ENCODE data around the gene DHRS13. TPM values are rescaled to one million over a fixed set of nuclear protein-coding genes. Genes with fewer than 3 reads are reported as not detected.

Gene DHRS13
- total and polyA plus RNA-seq, 10 of the 15 experiments (the other 5 are each of a cell fraction or from before 2014, with no cell fraction given) = 0.18 to 55.2 (median 31.3) TPM; not detected in 1

DNA sequence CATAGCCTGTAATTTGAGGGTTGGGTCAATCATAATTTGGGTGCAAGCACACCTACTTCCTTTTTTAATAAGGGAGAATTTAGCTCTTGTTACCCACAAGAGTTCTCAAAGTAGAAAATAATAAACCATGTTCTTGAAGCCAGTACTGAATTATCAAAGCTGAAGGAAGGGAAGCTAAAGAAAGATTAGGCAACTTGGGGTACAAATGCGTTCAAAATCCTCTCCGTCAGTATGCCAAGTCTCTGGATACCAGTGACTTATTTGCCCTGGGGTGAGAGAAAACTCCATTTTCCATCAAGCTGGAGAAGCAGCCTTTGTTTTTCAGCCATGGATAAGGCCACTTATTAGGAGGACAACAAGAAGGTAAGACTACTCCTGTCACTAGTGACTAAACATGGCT lies 23.5 kb upstream of the DHRS13 start:
- Histone ChIP-seq H3K27ac (ENCODE audit: control insufficient read depth, insufficient read depth) (0 out of 2 replicates have a peak overlapping the region, but pooled peaks have one; percentile 32), H3K4me2 (ENCODE audit: control insufficient read depth, insufficient read depth) (0 out of 2 replicates have a peak overlapping the region, but pooled peaks have one; percentile 11), H2AFZ (ENCODE audit: control insufficient read depth, low read depth, low read length) (no peak overlapping the region), H3K36me3 (ENCODE audit: control insufficient read depth in 2 of 2, insufficient read depth in 2 of 2, low read length in 1 of 2) (peaks cover 16 to 36% of the 10 kb centered on the region in 2 experiments), H3K4me1 (ENCODE audit: control insufficient read depth, insufficient read depth, low read length) (peaks cover 12% of the 10 kb centered on the region), H3K79me2 (ENCODE audit: control insufficient read depth, insufficient read depth, low read length) (peaks cover 20% of the 10 kb centered on the region), H3K9ac (ENCODE audit: control insufficient read depth, insufficient read depth, low read length) (no peak overlapping the region), H4K20me1 (ENCODE audit: control insufficient read depth, insufficient read depth) (0 out of 2 replicates have a peak, but pooled peaks cover 3% of the 10 kb centered on the region), H3K9me3 (replicated peaks; ENCODE audit: control insufficient read depth, insufficient read depth, low read length) (peaks cover 8% of the 10 kb centered on the region; the same call in 2 of the 3 replicates), H3K4me3 (no peak overlapping the region), H3K27me3 (replicated peaks in 1 of 2; ENCODE audit: control insufficient read depth in 2 of 2, insufficient read depth in 2 of 2, low read length in 1 of 2) (no peaks in the 10 kb centered on the region)
- ChIA-PET CTCF (interaction anchor here (0.9 to 3.3 kb wide), 9 partner anchors 10 to 199 kb away, joined by 3 to 21 read pairs (median 6); partner anchors contain the start of gene TLCD1), RAD21 (ENCODE audit: unreplicated experiment) (interaction anchor here (0.8 to 2.5 kb wide), 5 partner anchors 10 to 163 kb away, joined by 3 to 6 read pairs (median 4); partner anchors contain the start of gene PHF12), SMC1A (ENCODE audit: uncharacterized antibody, unreplicated experiment) (interaction anchor here (1.0 to 7.3 kb wide), 10 partner anchors 8 to 199 kb away, joined by 3 to 34 read pairs (median 5); no protein-coding TSS in a partner anchor), POLR2A (interaction anchor here (0.6 to 2.6 kb wide), 5 partner anchors 9 to 206 kb away, joined by 3 to 7 read pairs (median 5); partner anchors contain the start of genes PHF12 and RPL23A)
- FAIRE-seq (no peak), DNase-seq (ENCODE audit: low read depth, low spot score) (no peak), ATAC-seq (no peak)
- TF ChIP-seq, protein P1, sequence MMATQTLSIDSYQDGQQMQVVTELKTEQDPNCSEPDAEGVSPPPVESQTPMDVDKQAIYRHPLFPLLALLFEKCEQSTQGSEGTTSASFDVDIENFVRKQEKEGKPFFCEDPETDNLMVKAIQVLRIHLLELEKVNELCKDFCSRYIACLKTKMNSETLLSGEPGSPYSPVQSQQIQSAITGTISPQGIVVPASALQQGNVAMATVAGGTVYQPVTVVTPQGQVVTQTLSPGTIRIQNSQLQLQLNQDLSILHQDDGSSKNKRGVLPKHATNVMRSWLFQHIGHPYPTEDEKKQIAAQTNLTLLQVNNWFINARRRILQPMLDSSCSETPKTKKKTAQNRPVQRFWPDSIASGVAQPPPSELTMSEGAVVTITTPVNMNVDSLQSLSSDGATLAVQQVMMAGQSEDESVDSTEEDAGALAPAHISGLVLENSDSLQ (IDR thresholded peaks at IDR 0.05) = 0 out of 2 replicates have a peak, but pooled peaks have one; percentile 1
- TF ChIP-seq, protein P2, sequence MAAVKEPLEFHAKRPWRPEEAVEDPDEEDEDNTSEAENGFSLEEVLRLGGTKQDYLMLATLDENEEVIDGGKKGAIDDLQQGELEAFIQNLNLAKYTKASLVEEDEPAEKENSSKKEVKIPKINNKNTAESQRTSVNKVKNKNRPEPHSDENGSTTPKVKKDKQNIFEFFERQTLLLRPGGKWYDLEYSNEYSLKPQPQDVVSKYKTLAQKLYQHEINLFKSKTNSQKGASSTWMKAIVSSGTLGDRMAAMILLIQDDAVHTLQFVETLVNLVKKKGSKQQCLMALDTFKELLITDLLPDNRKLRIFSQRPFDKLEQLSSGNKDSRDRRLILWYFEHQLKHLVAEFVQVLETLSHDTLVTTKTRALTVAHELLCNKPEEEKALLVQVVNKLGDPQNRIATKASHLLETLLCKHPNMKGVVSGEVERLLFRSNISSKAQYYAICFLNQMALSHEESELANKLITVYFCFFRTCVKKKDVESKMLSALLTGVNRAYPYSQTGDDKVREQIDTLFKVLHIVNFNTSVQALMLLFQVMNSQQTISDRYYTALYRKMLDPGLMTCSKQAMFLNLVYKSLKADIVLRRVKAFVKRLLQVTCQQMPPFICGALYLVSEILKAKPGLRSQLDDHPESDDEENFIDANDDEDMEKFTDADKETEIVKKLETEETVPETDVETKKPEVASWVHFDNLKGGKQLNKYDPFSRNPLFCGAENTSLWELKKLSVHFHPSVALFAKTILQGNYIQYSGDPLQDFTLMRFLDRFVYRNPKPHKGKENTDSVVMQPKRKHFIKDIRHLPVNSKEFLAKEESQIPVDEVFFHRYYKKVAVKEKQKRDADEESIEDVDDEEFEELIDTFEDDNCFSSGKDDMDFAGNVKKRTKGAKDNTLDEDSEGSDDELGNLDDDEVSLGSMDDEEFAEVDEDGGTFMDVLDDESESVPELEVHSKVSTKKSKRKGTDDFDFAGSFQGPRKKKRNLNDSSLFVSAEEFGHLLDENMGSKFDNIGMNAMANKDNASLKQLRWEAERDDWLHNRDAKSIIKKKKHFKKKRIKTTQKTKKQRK (IDR thresholded peaks at IDR 0.05; ENCODE audit: low read depth, low read length) = no peak
- no peak for TF ChIP-seq ZNF217 (IDR thresholded peaks at IDR 0.05)
- TF ChIP-seq ATF7 (IDR thresholded peaks at IDR 0.05; ENCODE audit: low read depth) = peak; percentile 5; the same call in 1 of the 2 replicates
- no peak for TF ChIP-seq ZZZ3 (IDR thresholded peaks at IDR 0.05; ENCODE audit: control insufficient read depth, insufficient read length, low read depth)
- TF ChIP-seq DPF2 (IDR thresholded peaks at IDR 0.05) = 0 out of 2 replicates have a peak, but pooled peaks have one; percentile 9
- BruUV-seq (replicated peaks) = no TSS peak
- intact Hi-C loops (cut with micrococcal nuclease; ENCODE audit: unreplicated experiment) = no loop called here
- WGBS (ENCODE audit: insufficient coverage, insufficient replicate concordance, low lambda C conversion rate, missing lambda C conversion rate) = 93% methylated on average over 2 of the region's 2 CpGs
- in situ Hi-C loops (cut with MboI) = no loop called here

Data from GM12878 (cell line).